Transverse colon (tissue), 4 donors: ENCODE results near the gene DTNBP1.

Experiments used
- CTCF ChIP-seq, 5 experiments: fragments of 200-600 bp in 3 of 5; fragments of 450-650 bp in 2 of 5; sonication (generic) in 3 of 5; IDR thresholded peaks; 1 replicate in 2 of 5; 2 replicates in 3 of 5; pipeline ENCODE4 v1.5.1; 2016 to 2017; ENCODE audit warnings: antibody characterized with exemption in 5 of 5, inconsistent platforms in 3 of 5, mild to moderate bottlenecking in 2 of 5, moderate library complexity in 1 of 5
- EP300 ChIP-seq: sonication (generic); formaldehyde crosslinking; IDR thresholded peaks from one replicate; pipeline ENCODE4 v1.6.1; 2017; ENCODE audit warnings: antibody characterized with exemption, low read depth
- POLR2A ChIP-seq: fragments of 450-650 bp; IDR thresholded peaks from one replicate; pipeline ENCODE4 v1.6.1; 2016; ENCODE audit warnings: antibody characterized with exemption, mild to moderate bottlenecking, moderate library complexity
- POLR2AphosphoS5 ChIP-seq, 3 donors: sonication (generic); formaldehyde crosslinking; IDR thresholded peaks; one replicate each; pipeline ENCODE4 v1.6.1; 2016; ENCODE audit warnings: antibody characterized with exemption in 3 of 3

GRCh38 chr6:15677822-15678221 lies 15.0 kb upstream of the DTNBP1 start:
- TF ChIP-seq CTCF (IDR thresholded peaks at IDR 0.05) (no peak), POLR2AphosphoS5 (IDR thresholded peaks at IDR 0.05) (no peak), POLR2A (no peak), EP300 (no peak)
